Measurements from ENCODE around the gene SOX2.

SOX2 gene

GRCh38 chr3:181711325-181712135, at the start of gene SOX2:
Gene SOX2, plus strand, starts transcription at chr3:181711925. Its CDS starts 436 bp downstream, at chr3:181712361.
- no peak for DNase-seq

GRCh38 chr3:181683563-181683962, 28.2 kb upstream of the SOX2 start:
- DNase-seq, result no peak

- no peak for DNase-seq
Measured at GRCh38 chr3:181687190-181687589, 24.5 kb upstream of the SOX2 start.

- DNase-seq, result no peak
Measured at GRCh38 chr3:181687731-181688130, 24.0 kb upstream of the SOX2 start.

GRCh38 chr3:181689546-181689945, 22.2 kb upstream of the SOX2 start:
- no peak for DNase-seq

- DNase-seq, result no peak
Measured at GRCh38 chr3:181690769-181691168, 21.0 kb upstream of the SOX2 start.

GRCh38 chr3:181691901-181692300, 19.8 kb upstream of the SOX2 start:
- DNase-seq, result no peak

- no peak for DNase-seq
Measured at GRCh38 chr3:181692311-181693145, 19.2 kb upstream of the SOX2 start.

- DNase-seq, result no peak
Measured at GRCh38 chr3:181693280-181693679, 18.4 kb upstream of the SOX2 start.

- no peak for DNase-seq
Measured at GRCh38 chr3:181694805-181695660, 16.7 kb upstream of the SOX2 start.

- DNase-seq, result no peak
Measured at GRCh38 chr3:181695661-181696491, 15.8 kb upstream of the SOX2 start.

- DNase-seq, result no peak
Measured at GRCh38 chr3:181696626-181697230, 15.0 kb upstream of the SOX2 start.

GRCh38 chr3:181698263-181698954, 13.3 kb upstream of the SOX2 start:
- no peak for DNase-seq

GRCh38 chr3:181699171-181699903, 12.4 kb upstream of the SOX2 start:
- no peak for DNase-seq

- DNase-seq, result no peak
Measured at GRCh38 chr3:181700168-181701087, 11.3 kb upstream of the SOX2 start.

GRCh38 chr3:181701096-181701495, 10.6 kb upstream of the SOX2 start:
- no peak for DNase-seq

- DNase-seq, result no peak
Measured at GRCh38 chr3:181703601-181704420, 7.9 kb upstream of the SOX2 start.

GRCh38 chr3:181704421-181705085, 7.2 kb upstream of the SOX2 start:
- DNase-seq, result no peak
